Transverse colon (tissue), 4 donors: ENCODE results near the gene MINDY1.

Source experiments
- CTCF ChIP-seq, 5 experiments: fragments of 200-600 bp in 3 of 5; fragments of 450-650 bp in 2 of 5; sonication (generic) in 3 of 5; IDR thresholded peaks; 1 replicate in 2 of 5; 2 replicates in 3 of 5; pipeline ENCODE4 v1.5.1; 2016 to 2017; ENCODE audit warnings: antibody characterized with exemption in 5 of 5, inconsistent platforms in 3 of 5, mild to moderate bottlenecking in 2 of 5, moderate library complexity in 1 of 5
- EP300 ChIP-seq: sonication (generic); formaldehyde crosslinking; IDR thresholded peaks from one replicate; pipeline ENCODE4 v1.6.1; 2017; ENCODE audit warnings: antibody characterized with exemption, low read depth
- POLR2A ChIP-seq: fragments of 450-650 bp; IDR thresholded peaks from one replicate; pipeline ENCODE4 v1.6.1; 2016; ENCODE audit warnings: antibody characterized with exemption, mild to moderate bottlenecking, moderate library complexity
- POLR2AphosphoS5 ChIP-seq, 3 donors: sonication (generic); formaldehyde crosslinking; IDR thresholded peaks; one replicate each; pipeline ENCODE4 v1.6.1; 2016; ENCODE audit warnings: antibody characterized with exemption in 3 of 3

DNA sequence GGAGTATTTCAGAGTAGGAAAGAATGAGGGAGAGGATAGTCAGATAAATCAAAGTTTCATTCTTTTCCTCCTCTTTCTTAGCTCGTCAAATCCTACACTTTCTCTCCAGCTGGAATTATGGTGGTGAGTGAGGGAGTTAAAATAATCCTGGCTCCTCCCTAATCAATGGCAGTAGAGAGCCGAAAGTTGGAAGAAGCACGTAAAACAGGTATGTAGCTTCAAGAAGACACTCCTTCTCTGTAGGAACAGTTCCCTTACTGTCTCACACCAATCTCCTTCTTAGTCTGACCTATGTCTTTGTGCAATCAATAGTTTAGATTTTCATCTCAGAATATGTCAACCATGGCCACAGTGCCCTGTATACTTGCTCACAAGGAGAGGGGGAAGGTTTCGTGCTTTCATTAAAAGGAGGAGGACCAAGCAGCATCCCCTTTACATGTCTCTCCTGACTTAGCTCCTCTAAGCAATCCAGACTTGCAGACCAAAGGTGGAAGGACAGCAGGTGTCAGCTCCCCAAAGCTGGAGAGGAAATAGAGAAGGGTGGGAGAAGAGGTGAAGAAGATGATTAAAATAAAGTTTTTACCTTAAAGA is 878 bp downstream of the MINDY1 start:
- TF ChIP-seq CTCF (IDR thresholded peaks at IDR 0.05) (no peak), POLR2A (no peak), EP300 (no peak), POLR2AphosphoS5 (IDR thresholded peaks at IDR 0.05) (no peak)
